Measurements from ENCODE around the gene GTF2A1L. TPM values are rescaled to one million over a fixed set of nuclear protein-coding genes. Genes with fewer than 3 reads are reported as not detected.
"Not testable (repeated sequence)": the region's sequence is repeated elsewhere in the genome, so short reads cannot be mapped to it uniquely, and the experiment has no call there.

GTF2A1L gene
- polyA plus RNA-seq, 2 of the 4 experiments (the other 2 are of a cell fraction): not detected

DNA sequence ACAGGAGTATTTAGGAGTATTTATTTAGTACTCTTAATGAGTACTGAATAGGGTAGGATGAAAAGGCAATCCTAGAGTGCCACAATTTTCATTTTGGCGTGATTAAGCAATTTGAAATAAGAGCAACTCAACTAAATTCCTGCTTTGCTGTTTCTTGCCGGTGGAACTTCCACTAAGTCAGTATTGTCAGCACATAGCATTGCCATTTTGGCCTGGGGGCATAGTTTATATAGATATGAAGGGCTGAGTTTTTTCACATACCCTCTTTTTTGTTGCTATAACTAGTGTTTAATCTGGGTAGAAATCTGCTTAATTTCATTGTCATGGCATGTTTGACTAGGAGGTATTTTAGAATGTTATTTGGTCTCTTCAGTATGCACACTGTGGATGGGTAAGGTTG is 1.9 kb downstream of the GTF2A1L start:
- Histone ChIP-seq H3K9me3 (no peaks in the 10 kb centered on the region), H3K27ac (no peak overlapping the region), H3K4me3 (no peak overlapping the region), H3K4me1 (no peaks in the 10 kb centered on the region), H3K4me2 (no peak overlapping the region)
- ATAC-seq (no peak), FAIRE-seq (no peak), DNase-seq (ENCODE audit: low read depth in 1 of 2, low spot score in 1 of 2) (no peak)
- POLR2A ChIA-PET: interaction anchor here (0.6 kb wide), 1 partner anchor 121 kb away, joined by 3 read pairs; no protein-coding TSS in a partner anchor
- WGBS (ENCODE audit: missing lambda C conversion rate): 24% methylated on average over 2 of the region's 2 CpGs
- CTCF ChIA-PET: no interaction called here
- TF ChIP-seq, protein P1, sequence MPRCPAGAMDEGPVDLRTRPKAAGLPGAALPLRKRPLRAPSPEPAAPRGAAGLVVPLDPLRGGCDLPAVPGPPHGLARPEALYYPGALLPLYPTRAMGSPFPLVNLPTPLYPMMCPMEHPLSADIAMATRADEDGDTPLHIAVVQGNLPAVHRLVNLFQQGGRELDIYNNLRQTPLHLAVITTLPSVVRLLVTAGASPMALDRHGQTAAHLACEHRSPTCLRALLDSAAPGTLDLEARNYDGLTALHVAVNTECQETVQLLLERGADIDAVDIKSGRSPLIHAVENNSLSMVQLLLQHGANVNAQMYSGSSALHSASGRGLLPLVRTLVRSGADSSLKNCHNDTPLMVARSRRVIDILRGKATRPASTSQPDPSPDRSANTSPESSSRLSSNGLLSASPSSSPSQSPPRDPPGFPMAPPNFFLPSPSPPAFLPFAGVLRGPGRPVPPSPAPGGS (IDR thresholded peaks at IDR 0.05): no peak
- TF ChIP-seq CHD2 (IDR thresholded peaks at IDR 0.05; ENCODE audit: low read length, partially characterized antibody): no peak
- no peak for TF ChIP-seq EP300 (IDR thresholded peaks at IDR 0.05)
- TF ChIP-seq BHLHE40 (IDR thresholded peaks at IDR 0.05; ENCODE audit: low read depth, low read length): no peak
- no peak for TF ChIP-seq SREBF2 (IDR thresholded peaks at IDR 0.05)
- TF ChIP-seq KDM1A (IDR thresholded peaks at IDR 0.05; ENCODE audit: low read depth): no peak

DNA sequence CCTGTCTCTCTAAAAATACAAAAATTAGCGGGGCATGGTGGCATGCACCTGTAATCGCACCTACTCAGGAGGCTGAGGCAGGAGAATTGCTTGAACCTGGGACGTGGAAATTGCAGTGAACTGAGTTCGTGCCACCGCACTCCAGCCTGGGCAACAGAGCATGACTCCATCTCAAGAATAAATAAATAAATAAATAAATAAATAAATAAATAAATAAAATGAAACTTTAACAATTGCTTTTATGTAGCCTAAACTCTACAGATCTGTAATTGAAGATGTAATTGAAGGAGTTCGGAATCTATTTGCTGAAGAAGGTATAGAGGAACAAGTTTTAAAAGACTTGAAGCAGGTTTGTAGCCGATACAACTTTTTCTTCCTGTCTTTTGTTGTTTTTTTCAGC is 2.9 kb downstream of the GTF2A1L start:
- 51% methylated on average over 7 of the region's 7 CpGs for WGBS (ENCODE audit: missing lambda C conversion rate)
- Histone ChIP-seq H3K4me1 (no peaks in the 10 kb centered on the region), H3K4me3 (no peak overlapping the region), H3K4me2 (no peak overlapping the region), H3K27ac (no peak overlapping the region), H3K9me3 (no peaks in the 10 kb centered on the region)
- FAIRE-seq (no peak), DNase-seq (ENCODE audit: low read depth in 1 of 2, low spot score in 1 of 2) (no peak), ATAC-seq (no peak)
- TF ChIP-seq CBX8 (IDR thresholded peaks at IDR 0.05): no peak
- TF ChIP-seq RCOR1 (IDR thresholded peaks at IDR 0.05; ENCODE audit: low read depth, low read length): no peak
- TF ChIP-seq JUNB (IDR thresholded peaks at IDR 0.05): no peak
- TF ChIP-seq CEBPB (IDR thresholded peaks at IDR 0.05): no peak
- TF ChIP-seq RFX5 (IDR thresholded peaks at IDR 0.05): no peak
- TF ChIP-seq ZC3H11A (IDR thresholded peaks at IDR 0.05): peak; percentile 62
- TF ChIP-seq, protein P2, sequence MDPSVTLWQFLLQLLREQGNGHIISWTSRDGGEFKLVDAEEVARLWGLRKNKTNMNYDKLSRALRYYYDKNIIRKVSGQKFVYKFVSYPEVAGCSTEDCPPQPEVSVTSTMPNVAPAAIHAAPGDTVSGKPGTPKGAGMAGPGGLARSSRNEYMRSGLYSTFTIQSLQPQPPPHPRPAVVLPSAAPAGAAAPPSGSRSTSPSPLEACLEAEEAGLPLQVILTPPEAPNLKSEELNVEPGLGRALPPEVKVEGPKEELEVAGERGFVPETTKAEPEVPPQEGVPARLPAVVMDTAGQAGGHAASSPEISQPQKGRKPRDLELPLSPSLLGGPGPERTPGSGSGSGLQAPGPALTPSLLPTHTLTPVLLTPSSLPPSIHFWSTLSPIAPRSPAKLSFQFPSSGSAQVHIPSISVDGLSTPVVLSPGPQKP (IDR thresholded peaks at IDR 0.05; ENCODE audit: low read depth, low read length): no peak
- ChIA-PET POLR2A (no interaction called here), CTCF (no interaction called here)

DNA sequence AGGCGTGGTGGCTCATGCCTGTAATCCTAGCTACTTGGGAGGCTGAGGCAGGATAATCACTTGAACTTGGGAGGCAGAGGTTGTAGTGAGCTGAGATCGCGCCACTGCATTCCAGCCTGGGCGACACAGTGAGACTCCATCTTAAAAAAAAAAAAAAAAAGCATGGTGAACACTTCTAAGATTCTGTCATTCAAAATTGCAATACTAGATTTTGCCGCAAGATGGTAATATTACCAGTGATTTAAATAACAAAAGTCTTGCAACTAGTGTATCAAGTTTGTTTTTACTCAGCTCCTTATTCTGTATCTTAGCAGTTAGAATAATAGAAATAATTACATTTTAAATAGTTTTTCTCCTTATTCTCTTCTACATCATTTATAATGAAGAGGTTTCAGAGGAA is 5.0 kb downstream of the GTF2A1L start:
- POLR2A ChIA-PET, H3K9me3 ChIP-seq, H3K4me1 ChIP-seq, FAIRE-seq: not testable (repeated sequence)
- Histone ChIP-seq H3K4me3 (peak overlapping the region; percentile 23), H3K4me2 (peak overlapping the region; percentile 62), H3K27ac (peak overlapping the region in 1 of 2 experiments; percentile 62; a peak in 2 of 6 replicates)
- peak; percentile 14 to 72 for DNase-seq (ENCODE audit: low read depth in 1 of 2, low spot score in 1 of 2)
- peak; percentile 74 to 89; a peak in 5 of 6 replicates for ATAC-seq
- 4% methylated on average over 5 of the region's 5 CpGs for WGBS (ENCODE audit: missing lambda C conversion rate)
- TF ChIP-seq, protein P3, sequence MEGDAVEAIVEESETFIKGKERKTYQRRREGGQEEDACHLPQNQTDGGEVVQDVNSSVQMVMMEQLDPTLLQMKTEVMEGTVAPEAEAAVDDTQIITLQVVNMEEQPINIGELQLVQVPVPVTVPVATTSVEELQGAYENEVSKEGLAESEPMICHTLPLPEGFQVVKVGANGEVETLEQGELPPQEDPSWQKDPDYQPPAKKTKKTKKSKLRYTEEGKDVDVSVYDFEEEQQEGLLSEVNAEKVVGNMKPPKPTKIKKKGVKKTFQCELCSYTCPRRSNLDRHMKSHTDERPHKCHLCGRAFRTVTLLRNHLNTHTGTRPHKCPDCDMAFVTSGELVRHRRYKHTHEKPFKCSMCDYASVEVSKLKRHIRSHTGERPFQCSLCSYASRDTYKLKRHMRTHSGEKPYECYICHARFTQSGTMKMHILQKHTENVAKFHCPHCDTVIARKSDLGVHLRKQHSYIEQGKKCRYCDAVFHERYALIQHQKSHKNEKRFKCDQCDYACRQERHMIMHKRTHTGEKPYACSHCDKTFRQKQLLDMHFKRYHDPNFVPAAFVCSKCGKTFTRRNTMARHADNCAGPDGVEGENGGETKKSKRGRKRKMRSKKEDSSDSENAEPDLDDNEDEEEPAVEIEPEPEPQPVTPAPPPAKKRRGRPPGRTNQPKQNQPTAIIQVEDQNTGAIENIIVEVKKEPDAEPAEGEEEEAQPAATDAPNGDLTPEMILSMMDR (IDR thresholded peaks at IDR 0.05): peak; percentile 49; the same call in 2 of the 3 replicates
- peak; percentile 32; the same call in 1 of the 3 replicates for TF ChIP-seq SMC3 (IDR thresholded peaks at IDR 0.05)
- TF ChIP-seq RAD21 (conservative IDR thresholded peaks at IDR 0.05 in 1 of 2, IDR thresholded peaks at IDR 0.05 in 1 of 2): peak in 1 of 2 experiments; percentile 45; a peak in 3 of 5 replicates
- CTCF ChIA-PET: interaction anchor here (0.6 to 2.1 kb wide), 18 partner anchors 10 to 1870 kb away, joined by 3 to 7 read pairs (median 3); no protein-coding TSS in a partner anchor

DNA sequence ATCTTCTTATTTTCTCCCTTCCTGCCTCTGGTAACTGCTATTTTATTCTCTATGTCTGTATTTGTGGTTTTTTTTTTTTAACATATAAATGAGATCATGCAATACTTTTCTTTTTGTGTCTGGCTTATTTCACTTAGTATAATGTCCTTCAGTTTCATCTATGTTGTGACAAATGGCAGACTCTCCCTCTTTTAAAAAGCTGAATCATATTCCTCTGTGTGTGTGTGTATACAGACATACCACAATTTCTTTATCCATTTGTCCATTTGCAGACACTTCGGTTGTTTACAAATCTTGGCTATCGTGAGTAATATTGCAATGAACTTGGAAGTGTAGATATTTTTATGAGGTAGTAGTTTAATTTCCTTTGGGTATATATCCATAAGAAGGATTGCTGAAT is 7.0 kb downstream of the GTF2A1L start:
- H3K27ac ChIP-seq: no peak overlapping the region

More for the DNA sequence above, 7.0 kb downstream of the GTF2A1L start:
- FAIRE-seq (no peak), DNase-seq (ENCODE audit: low read depth in 1 of 2, low spot score in 1 of 2) (no peak), ATAC-seq (no peak)
- POLR2A ChIA-PET: no interaction called here
- Histone ChIP-seq H3K4me1 (no peaks in the 10 kb centered on the region), H3K9me3 (no peaks in the 10 kb centered on the region), H3K4me2 (no peak overlapping the region), H3K4me3 (no peak overlapping the region)
- no peak for TF ChIP-seq KDM5A (IDR thresholded peaks at IDR 0.05)
- TF ChIP-seq BHLHE40 (IDR thresholded peaks at IDR 0.05; ENCODE audit: low read depth, low read length): no peak
- TF ChIP-seq, protein P3 (IDR thresholded peaks at IDR 0.05): no peak
- TF ChIP-seq, protein P4, sequence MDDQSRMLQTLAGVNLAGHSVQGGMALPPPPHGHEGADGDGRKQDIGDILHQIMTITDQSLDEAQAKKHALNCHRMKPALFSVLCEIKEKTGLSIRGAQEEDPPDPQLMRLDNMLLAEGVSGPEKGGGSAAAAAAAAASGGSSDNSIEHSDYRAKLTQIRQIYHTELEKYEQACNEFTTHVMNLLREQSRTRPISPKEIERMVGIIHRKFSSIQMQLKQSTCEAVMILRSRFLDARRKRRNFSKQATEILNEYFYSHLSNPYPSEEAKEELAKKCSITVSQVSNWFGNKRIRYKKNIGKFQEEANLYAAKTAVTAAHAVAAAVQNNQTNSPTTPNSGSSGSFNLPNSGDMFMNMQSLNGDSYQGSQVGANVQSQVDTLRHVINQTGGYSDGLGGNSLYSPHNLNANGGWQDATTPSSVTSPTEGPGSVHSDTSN (IDR thresholded peaks at IDR 0.05): no peak
- TF ChIP-seq TFCP2L1 (CRISPR knock-in tag; IDR thresholded peaks at IDR 0.05): no peak
- no peak for TF ChIP-seq HOXB13 (CRISPR knock-in tag; IDR thresholded peaks at IDR 0.05; ENCODE audit: low read depth)
- TF ChIP-seq KDM1A (IDR thresholded peaks at IDR 0.05; ENCODE audit: low read depth): no peak
- no peak for TF ChIP-seq HDAC2 (IDR thresholded peaks at IDR 0.05)
- no peak for TF ChIP-seq CHD2 (IDR thresholded peaks at IDR 0.05; ENCODE audit: low read length, partially characterized antibody)
- TF ChIP-seq RARB (CRISPR knock-in tag; IDR thresholded peaks at IDR 0.05): no peak
- WGBS (ENCODE audit: missing lambda C conversion rate): 82% methylated on average over 2 of the region's 2 CpGs
- CTCF ChIA-PET: no interaction called here
